ENCODE data around the gene HACD3.

DNA sequence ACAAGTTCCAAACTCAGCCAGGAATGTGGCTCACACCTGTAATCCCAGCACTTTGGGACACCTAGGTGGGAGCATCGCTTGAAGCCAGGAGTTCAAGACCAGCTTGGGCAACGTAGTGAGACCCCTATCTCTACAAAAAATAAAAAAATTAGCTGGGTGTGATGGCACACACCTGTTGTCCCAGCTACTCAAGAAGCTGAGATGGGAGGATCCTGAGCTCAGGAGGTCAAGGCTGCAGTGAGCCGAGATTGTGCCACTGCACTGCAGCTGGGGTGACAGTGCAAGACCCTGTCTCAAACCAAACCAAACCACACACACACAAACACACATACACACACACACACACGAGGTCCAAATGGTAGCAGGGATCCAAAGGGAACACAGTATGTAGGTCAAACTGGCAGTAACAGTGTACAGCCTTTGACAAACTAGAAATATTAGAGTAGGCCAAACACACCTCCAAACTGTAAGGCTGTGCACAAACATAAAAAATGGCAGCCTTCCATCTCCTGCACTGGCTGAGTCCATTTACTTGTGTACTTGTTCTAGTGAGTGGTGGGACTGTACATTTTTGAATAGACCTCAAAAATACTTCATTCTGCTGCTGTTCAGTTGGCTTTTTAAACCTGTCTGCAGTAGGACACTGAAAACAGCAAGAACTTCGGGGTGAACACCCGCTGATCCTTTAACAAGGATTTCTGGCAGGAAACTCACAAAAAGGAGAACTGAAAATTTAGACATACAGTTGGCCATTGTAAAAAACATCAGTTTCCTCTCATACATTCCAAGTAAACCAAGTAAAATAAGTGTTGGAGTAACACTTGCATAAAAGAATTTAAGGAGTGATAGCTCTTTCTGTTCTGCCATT, 47.1 kb downstream of the HACD3 start:
- TF ChIP-seq POLR2A (IDR thresholded peaks at IDR 0.05), result no peak
- TF ChIP-seq, protein P1, sequence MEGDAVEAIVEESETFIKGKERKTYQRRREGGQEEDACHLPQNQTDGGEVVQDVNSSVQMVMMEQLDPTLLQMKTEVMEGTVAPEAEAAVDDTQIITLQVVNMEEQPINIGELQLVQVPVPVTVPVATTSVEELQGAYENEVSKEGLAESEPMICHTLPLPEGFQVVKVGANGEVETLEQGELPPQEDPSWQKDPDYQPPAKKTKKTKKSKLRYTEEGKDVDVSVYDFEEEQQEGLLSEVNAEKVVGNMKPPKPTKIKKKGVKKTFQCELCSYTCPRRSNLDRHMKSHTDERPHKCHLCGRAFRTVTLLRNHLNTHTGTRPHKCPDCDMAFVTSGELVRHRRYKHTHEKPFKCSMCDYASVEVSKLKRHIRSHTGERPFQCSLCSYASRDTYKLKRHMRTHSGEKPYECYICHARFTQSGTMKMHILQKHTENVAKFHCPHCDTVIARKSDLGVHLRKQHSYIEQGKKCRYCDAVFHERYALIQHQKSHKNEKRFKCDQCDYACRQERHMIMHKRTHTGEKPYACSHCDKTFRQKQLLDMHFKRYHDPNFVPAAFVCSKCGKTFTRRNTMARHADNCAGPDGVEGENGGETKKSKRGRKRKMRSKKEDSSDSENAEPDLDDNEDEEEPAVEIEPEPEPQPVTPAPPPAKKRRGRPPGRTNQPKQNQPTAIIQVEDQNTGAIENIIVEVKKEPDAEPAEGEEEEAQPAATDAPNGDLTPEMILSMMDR (IDR thresholded peaks at IDR 0.05), result no peak
